H1 (cell line): ENCODE measurements around the gene KRTAP19-5. TPM values are rescaled to one million over a fixed set of nuclear protein-coding genes. Genes with fewer than 3 reads are reported as not detected.

ENCODE experiments used
- ATF3 ChIP-seq: IDR thresholded peaks from 2 replicates; pipeline ENCODE4 v1.6.1; 2011; ENCODE audit warnings: low read depth, mild to moderate bottlenecking, low read length; ENCODE audit not compliant: insufficient read depth
- CHD1 ChIP-seq: IDR thresholded peaks from 2 replicates; pipeline ENCODE4 v1.6.1; 2012; ENCODE audit warnings: low read depth, low read length, improper control_type of control experiment
- CHD2 ChIP-seq: IDR thresholded peaks from 2 replicates; pipeline ENCODE4 v1.6.1; 2012; ENCODE audit warnings: low read length, improper control_type of control experiment
- E2F6 ChIP-seq: IDR thresholded peaks from 2 replicates; pipeline ENCODE4 v1.6.1; 2012; ENCODE audit warnings: inconsistent platforms
- HDAC6 ChIP-seq: IDR thresholded peaks from one replicate; pipeline ENCODE4 v1.7.1; 2012; ENCODE audit warnings: low read depth, mild to moderate bottlenecking, inconsistent platforms, low read length, moderate library complexity
- JUN ChIP-seq: IDR thresholded peaks from 2 replicates; pipeline ENCODE4 v1.6.1; 2011; ENCODE audit warnings: low read depth, mild to moderate bottlenecking, improper control_type of control experiment, low read length
- SP1 ChIP-seq: IDR thresholded peaks from 2 replicates; pipeline ENCODE4 v1.6.1; 2011; ENCODE audit warnings: low read depth, low read length
- polyA plus RNA-seq, 7 experiments: library from polyadenylated mRNA; depleted of rRNA in 3 of 7; stranded (reverse) in 5 of 7; unstranded in 2 of 7; fragments of >200 nt in 5 of 7; fragments of 200-250 nt in 2 of 7; gene quantifications; 1 replicate in 5 of 7; 2 replicates in 1 of 7; 4 replicates in 1 of 7; pipeline versions ENCODE4 v1.2.1 to v1.2.3, GENCODE V29; 2011 to 2013; ENCODE audit warnings: missing spikeins in 2 of 7, mixed read lengths in 2 of 7
- total RNA-seq: library from RNA; stranded (reverse); fragmentation: NEBNext Ultra II Directional; extraction: Animal tissue kit (Norgen Biotek cat#: 25700); gene quantifications from 2 replicates; pipeline ENCODE4 v1.2.1, GENCODE V29; 2021

KRTAP19-5 gene
- total and polyA plus RNA-seq, 2 of the 8 experiments (the other 6 are each of a cell fraction or from before 2014, with no cell fraction given): not detected

GRCh38 chr21:30497065-30497464 lies 4.9 kb downstream of the KRTAP19-5 start, which contains the start of gene KRTAP19-4 (continued):
- TF ChIP-seq SP1: no peak
- TF ChIP-seq E2F6: no peak
- no peak for TF ChIP-seq ATF3
- no peak for TF ChIP-seq CHD1
- no peak for TF ChIP-seq HDAC6
- TF ChIP-seq JUN: no peak
- no peak for TF ChIP-seq CHD2
